RWPE1 (cell line): ENCODE data around the gene AGBL1.

ENCODE experiments used
- CTCF ChIA-PET: fragments of 350-600 bp; sonication (Branson Sonifier 250); formaldehyde crosslinking; extraction: SDS; loops from one replicate; lab custom pipeline; 2021; lab: Yijun Ruan, JAX
- POLR2A ChIA-PET: fragments of 400-600 bp; formaldehyde crosslinking; extraction: SDS; loops from one replicate; lab custom pipeline; 2020; ENCODE audit warnings: antibody characterized with exemption; ENCODE audit not compliant: low non-redundant PET; lab: Yijun Ruan, JAX
- DNase-seq: peaks from one replicate; pipeline ENCODE4 v3.0.0; 2012; ENCODE audit warnings: low spot score
- H3K27ac ChIP-seq: fragments of 450-650 bp; 2 replicates; pipeline ENCODE4 v1.5.1; 2017
- CTCF ChIP-seq: fragments of 450-650 bp; conservative IDR thresholded peaks from 2 replicates; pipeline ENCODE4 v1.5.1; 2017; ENCODE audit warnings: low read depth, mild to moderate bottlenecking

AGBL1 gene

GRCh38 chr15:86275361-86275760, 195.7 kb downstream of the AGBL1 start:
- no peak for DNase-seq

GRCh38 chr15:86278586-86278985, 198.9 kb downstream of the AGBL1 start:
- no peak for TF ChIP-seq CTCF
- DNase-seq, result no peak
- POLR2A ChIA-PET, result no interaction called here
- CTCF ChIA-PET, result no interaction called here
- no peak overlapping the region for H3K27ac ChIP-seq

More at GRCh38 chr15:86275361-86275760, 195.7 kb downstream of the AGBL1 start:
- H3K27ac ChIP-seq, result no peak overlapping the region
- no peak for TF ChIP-seq CTCF
- CTCF ChIA-PET, result interaction anchor here (0.6 to 0.7 kb wide), 2 partner anchors 569 to 1449 kb away, joined by 3 read pairs; no protein-coding TSS in a partner anchor
- POLR2A ChIA-PET, result no interaction called here

- TF ChIP-seq CTCF, result no peak
- no peak for DNase-seq
- CTCF ChIA-PET, result interaction anchor here (0.7 kb wide), 1 partner anchor 420 kb away, joined by 4 read pairs; no protein-coding TSS in a partner anchor
- no peak overlapping the region for H3K27ac ChIP-seq
- POLR2A ChIA-PET, result no interaction called here
These were observed 205.0 kb downstream of the AGBL1 start for GRCh38 chr15:86284635-86285034.

GRCh38 chr15:86295511-86295910, 215.8 kb downstream of the AGBL1 start:
- POLR2A ChIA-PET, result no interaction called here
- no peak overlapping the region for H3K27ac ChIP-seq
- DNase-seq, result no peak
- CTCF ChIA-PET, result no interaction called here
- no peak for TF ChIP-seq CTCF

- ChIA-PET POLR2A (no interaction called here), CTCF (interaction anchor here (0.6 kb wide), 1 partner anchor 286 kb away, joined by 3 read pairs; no protein-coding TSS in a partner anchor)
- no peak for TF ChIP-seq CTCF
- no peak overlapping the region for H3K27ac ChIP-seq
- no peak for DNase-seq
These were observed 217.1 kb downstream of the AGBL1 start for GRCh38 chr15:86296769-86297168.

- DNase-seq, result peak; percentile 63
- CTCF ChIA-PET, result interaction anchor here (0.6 to 1.0 kb wide), 2 partner anchors 11 to 795 kb away, joined by 3 to 4 read pairs; no protein-coding TSS in a partner anchor
- no peak for TF ChIP-seq CTCF
These were observed 220.9 kb downstream of the AGBL1 start for GRCh38 chr15:86300390-86301125.

More at GRCh38 chr15:86300390-86301125, 220.9 kb downstream of the AGBL1 start:
- H3K27ac ChIP-seq, result no peak overlapping the region
- POLR2A ChIA-PET, result interaction anchor here (0.5 kb wide), 1 partner anchor 27 kb away, joined by 3 read pairs; no protein-coding TSS in a partner anchor
